ENCODE results near the gene RELA. TPM values are rescaled to one million over a fixed set of nuclear protein-coding genes. Genes with fewer than 3 reads are reported as not detected.

Gene RELA
- 10 to 100 TPM; 29.4 to 49.4 (median 47.5) TPM for total RNA-seq

- Histone ChIP-seq H3K4me3 (peak within 1 kb of the TSS; percentile 65 to 92 (median 85)), H3K27me3 (no peaks in the 10 kb centered on the region), H3K36me3 (peaks cover 25 to 37% (median 26%) of the 10 kb centered on the region in 3 donors), H3K9me3 (no peaks in the 10 kb centered on the region), H3K27ac (peak within 1 kb of the TSS; percentile 96 to 99 (median 97)), H3K4me1 (peaks cover 26 to 50% (median 30%) of the 10 kb centered on the region in 3 donors)
- 0% methylated on average over 5 to 11 of the region's 91 CpGs for WGBS, 2 donors
- no peak for DNase-seq
- TF ChIP-seq CTCF (IDR thresholded peaks at IDR 0.05) (peak in 4 of 6 experiments; percentile 25 to 47 (median 30)), POLR2A (IDR thresholded peaks at IDR 0.05) (peak in 3 of 4 donors; percentile 62 to 81 (median 80))
- intact Hi-C loops (cut with DNase I): no loop called here
Observed at GRCh38 chr11:65662799-65663638, at the start of gene RELA. TSS of gene RELA (minus strand) at chr11:65662916. CDS start at chr11:65662832, 84 bp downstream.

- Histone ChIP-seq H3K27me3 (no peaks in the 10 kb centered on the region), H3K27ac (peak within 1 kb of the TSS; percentile 99 to 100 (median 99)), H3K36me3 (peaks cover 17 to 43% (median 28%) of the 10 kb centered on the region in 3 donors), H3K9me3 (no peaks in the 10 kb centered on the region), H3K4me3 (peak within 1 kb of the TSS; percentile 59 to 95 (median 77)), H3K4me1 (peaks cover 12 to 37% (median 25%) of the 10 kb centered on the region in 3 donors)
- intact Hi-C loops (cut with DNase I): loop anchor here (5.0 to 10.0 kb wide), 2 partner anchors 63 to 105 kb away; no protein-coding TSS in a partner anchor
- TF ChIP-seq POLR2A (IDR thresholded peaks at IDR 0.05): peak in 3 of 4 donors; percentile 35 to 90 (median 77)
- TF ChIP-seq CTCF (IDR thresholded peaks at IDR 0.05): peak; percentile 96 to 100 (median 100)
- peak; percentile 89 for DNase-seq
- 0% methylated on average over 17 to 26 of the region's 65 CpGs for WGBS, 2 donors
Observed at GRCh38 chr11:65711785-65712632, 49.3 kb upstream of the RELA start, which contains the start of gene KAT5. TSS of gene KAT5 (plus strand) at chr11:65712252. CDS start at chr11:65712268, 16 bp downstream.

GRCh38 chr11:65710421-65710820 lies 47.7 kb upstream of the RELA start:
- 60 to 72% methylated on average over 3 of the region's 3 CpGs for WGBS, 2 donors
- intact Hi-C loops (cut with DNase I): loop anchor here (5.0 to 10.0 kb wide), 2 partner anchors 64 to 107 kb away; no protein-coding TSS in a partner anchor
- TF ChIP-seq CTCF (IDR thresholded peaks at IDR 0.05): no peak
- TF ChIP-seq POLR2A (IDR thresholded peaks at IDR 0.05): no peak
- Histone ChIP-seq H3K9me3 (no peaks in the 10 kb centered on the region), H3K27ac (peak overlapping the region in 3 of 4 donors; percentile 99), H3K4me3 (no peak overlapping the region), H3K27me3 (no peaks in the 10 kb centered on the region), H3K36me3 (peaks cover 10 to 27% (median 13%) of the 10 kb centered on the region in 3 donors), H3K4me1 (peaks cover 12 to 42% (median 25%) of the 10 kb centered on the region in 3 donors)
- DNase-seq: no peak

GRCh38 chr11:65709661-65710060 lies 46.9 kb upstream of the RELA start:
- peaks cover 12 to 41% (median 25%) of the 10 kb centered on the region in 3 donors for H3K4me1 ChIP-seq
- no peaks in the 10 kb centered on the region for H3K9me3 ChIP-seq
- intact Hi-C loops (cut with DNase I): loop anchor here (5.0 to 10.0 kb wide), 2 partner anchors 65 to 108 kb away; no protein-coding TSS in a partner anchor
- H3K4me3 ChIP-seq: no peak overlapping the region
- H3K36me3 ChIP-seq: peaks cover 4 to 19% (median 11%) of the 10 kb centered on the region in 3 donors
- H3K27me3 ChIP-seq: no peaks in the 10 kb centered on the region
- 56 to 74% methylated on average over 8 of the region's 8 CpGs for WGBS, 2 donors
- no peak overlapping the region for H3K27ac ChIP-seq
- DNase-seq: no peak
- TF ChIP-seq CTCF (IDR thresholded peaks at IDR 0.05) (no peak), POLR2A (IDR thresholded peaks at IDR 0.05) (no peak)

All from esophagus squamous epithelium (tissue), 5 donors.